IMR-90 (cell line): ENCODE data around the gene BTG4. TPM values are rescaled to one million over a fixed set of nuclear protein-coding genes. Genes with fewer than 3 reads are reported as not detected.

ENCODE experiments used
- ATAC-seq: fragments of 200-7000 bp; cut with Tn5 transposase; 2 replicates; pipeline ENCODE4 v1.9.1; 2020; ENCODE audit warnings: low read depth, mild to moderate bottlenecking, moderate library complexity
- BruUV-seq: library from RNA; stranded (reverse); fragments of 400-500 nt; replicated peaks from 2 replicates; lab custom pipeline; 2021; lab: Mats Ljungman, UMichigan
- CTCF ChIA-PET: fragments of 300-600 bp; formaldehyde crosslinking; extraction: SDS; loops from one replicate; lab custom pipeline; 2021; ENCODE audit warnings: antibody characterized with exemption; lab: Yijun Ruan, JAX
- POLR2A ChIA-PET: fragments of 300-600 bp; sonication (Branson Sonifier 250); formaldehyde crosslinking; loops from one replicate; lab custom pipeline; 2022; ENCODE audit warnings: antibody characterized with exemption; ENCODE audit not compliant: unreplicated experiment; lab: Charles Lee
- DNase-seq: peaks from one replicate; pipeline ENCODE4 v3.0.0; 2013
- H2AFZ ChIP-seq: replicated peaks from 2 replicates; pipeline ENCODE3; 2013; ENCODE audit warnings: low read length, mild to moderate bottlenecking; ENCODE audit not compliant: poor library complexity
- H2AK5ac ChIP-seq: 2 replicates; pipeline ENCODE4 v1.6.1; 2013; ENCODE audit warnings: low read depth, low read length, inconsistent platforms
- H2AK9ac ChIP-seq: replicated peaks from 2 replicates; pipeline ENCODE3; 2013; ENCODE audit warnings: mild to moderate bottlenecking, low read depth, low read length, moderate library complexity; ENCODE audit not compliant: poor library complexity
- H2BK120ac ChIP-seq: 2 replicates; pipeline ENCODE4 v1.6.1; 2013; ENCODE audit warnings: low read depth, low read length, inconsistent platforms
- H2BK15ac ChIP-seq: 3 replicates; pipeline ENCODE4 v1.6.1; 2013; ENCODE audit warnings: low read depth, low read length, inconsistent platforms
- H2BK20ac ChIP-seq: 2 replicates; pipeline ENCODE4 v1.6.1; 2013; ENCODE audit warnings: low read depth, mild to moderate bottlenecking, inconsistent platforms, low read length, moderate library complexity
- H2BK5ac ChIP-seq: 2 replicates; pipeline ENCODE4 v1.6.1; 2013; ENCODE audit warnings: mild to moderate bottlenecking, low read depth, low read length, inconsistent platforms; ENCODE audit not compliant: poor library complexity, severe bottlenecking
- H3K14ac ChIP-seq: replicated peaks from 2 replicates; pipeline ENCODE4 v1.6.1; 2013; ENCODE audit warnings: low read depth, low read length, inconsistent platforms
- H3K18ac ChIP-seq: 2 replicates; pipeline ENCODE4 v1.6.1; 2013; ENCODE audit warnings: low read depth, low read length, control low read depth
- H3K23ac ChIP-seq: 2 replicates; pipeline ENCODE4 v1.6.1; 2013; ENCODE audit warnings: low read depth, low read length, inconsistent platforms
- H3K27ac ChIP-seq: 2 replicates; pipeline ENCODE4 v1.5.1; 2013; ENCODE audit warnings: mild to moderate bottlenecking, control low read depth, low read length; ENCODE audit not compliant: insufficient read depth
- H3K27me3 ChIP-seq: 2 replicates; pipeline ENCODE4 v1.6.1; 2013; ENCODE audit warnings: low read length; ENCODE audit not compliant: control insufficient read depth, insufficient read depth
- H3K36me3 ChIP-seq: 2 replicates; pipeline ENCODE4 v1.6.1; 2013; ENCODE audit warnings: low read length, mixed read lengths; ENCODE audit not compliant: control insufficient read depth, insufficient read depth
- H3K4ac ChIP-seq: 2 replicates; pipeline ENCODE4 v1.6.1; 2013; ENCODE audit warnings: low read depth, low read length, inconsistent platforms
- H3K4me1 ChIP-seq: 2 replicates; pipeline ENCODE4 v1.6.1; 2013; ENCODE audit warnings: low read length, mixed read lengths; ENCODE audit not compliant: control insufficient read depth, insufficient read depth
- H3K4me2 ChIP-seq: 2 replicates; pipeline ENCODE4 v1.6.1; 2013; ENCODE audit warnings: low read depth, mild to moderate bottlenecking, control low read depth, low read length, moderate library complexity
- H3K4me3 ChIP-seq: 2 replicates; pipeline ENCODE4 v1.5.1; 2013; ENCODE audit warnings: low read depth, mild to moderate bottlenecking, control low read depth, low read length, moderate library complexity; ENCODE audit not compliant: insufficient read depth
- H3K56ac ChIP-seq: 2 replicates; pipeline ENCODE4 v1.6.1; 2013; ENCODE audit warnings: low read length, inconsistent platforms; ENCODE audit not compliant: insufficient read depth; ENCODE audit errors: extremely low read depth
- H3K79me1 ChIP-seq, 2 experiments: 2 replicates each; pipeline ENCODE4 v1.6.1; 2013; ENCODE audit warnings: low read length in 2 of 2, inconsistent platforms in 1 of 2, low read depth in 1 of 2
- H3K9ac ChIP-seq: 2 replicates; pipeline ENCODE4 v1.6.1; 2013; ENCODE audit warnings: low read depth, low read length, control low read depth
- H3K9me1 ChIP-seq: 2 replicates; pipeline ENCODE4 v1.6.1; 2013; ENCODE audit warnings: low read length, inconsistent platforms; ENCODE audit not compliant: insufficient read depth
- H3K9me3 ChIP-seq: 2 replicates; pipeline ENCODE4 v1.6.1; 2013; ENCODE audit warnings: low read length; ENCODE audit not compliant: control insufficient read depth, insufficient read depth
- H4K20me1 ChIP-seq: 2 replicates; pipeline ENCODE4 v1.6.1; 2013; ENCODE audit warnings: low read length, inconsistent platforms; ENCODE audit not compliant: insufficient read depth
- H4K5ac ChIP-seq: 2 replicates; pipeline ENCODE4 v1.6.1; 2013; ENCODE audit warnings: mild to moderate bottlenecking, low read depth, low read length, control low read depth
- H4K8ac ChIP-seq, 2 experiments: 2 replicates each; pipeline ENCODE4 v1.6.1; 2013; ENCODE audit warnings: low read depth in 2 of 2, low read length in 2 of 2, control low read depth in 1 of 2, inconsistent platforms in 1 of 2
- H4K91ac ChIP-seq: 2 replicates; pipeline ENCODE4 v1.6.1; 2013; ENCODE audit warnings: low read depth, low read length, inconsistent platforms; ENCODE audit not compliant: insufficient read depth
- CHD1 ChIP-seq: IDR thresholded peaks from 2 replicates; pipeline ENCODE4 v1.6.1; 2012; ENCODE audit warnings: low read depth, low read length, improper control_type of control experiment
- CTCF ChIP-seq: conservative IDR thresholded peaks from 2 replicates; pipeline ENCODE4 v1.5.1; 2012; ENCODE audit warnings: mild to moderate bottlenecking, low read depth, low read length, improper control_type of control experiment
- ELK1 ChIP-seq: fragments of 150-350 bp; IDR thresholded peaks from 2 replicates; pipeline ENCODE4 v1.6.1; 2016; ENCODE audit warnings: low read depth, mild to moderate bottlenecking, low read length, moderate library complexity, borderline replicate concordance
- MAFK ChIP-seq: IDR thresholded peaks from 2 replicates; pipeline ENCODE4 v1.6.1; 2012; ENCODE audit warnings: low read depth, low read length, improper control_type of control experiment
- MXI1 ChIP-seq: IDR thresholded peaks from 2 replicates; pipeline ENCODE4 v1.6.1; 2012; ENCODE audit warnings: low read depth, mild to moderate bottlenecking, low read length, moderate library complexity, borderline replicate concordance
- POLR2A ChIP-seq: IDR thresholded peaks from 2 replicates; pipeline ENCODE4 v1.6.1; 2012; ENCODE audit warnings: mild to moderate bottlenecking, low read depth, low read length
- RAD21 ChIP-seq: IDR thresholded peaks from 2 replicates; pipeline ENCODE4 v1.6.1; 2012; ENCODE audit warnings: low read length, improper control_type of control experiment
- RCOR1 ChIP-seq: IDR thresholded peaks from 2 replicates; pipeline ENCODE4 v1.6.1; 2012; ENCODE audit warnings: mild to moderate bottlenecking, low read length, improper control_type of control experiment; ENCODE audit not compliant: insufficient replicate concordance
- RFX5 ChIP-seq: IDR thresholded peaks from 2 replicates; pipeline ENCODE4 v1.8.0; 2012; ENCODE audit warnings: low read depth, mild to moderate bottlenecking, low read length, moderate library complexity
- SMC3 ChIP-seq: fragments of 150-350 bp; IDR thresholded peaks from 2 replicates; pipeline ENCODE4 v1.6.1; 2016; ENCODE audit warnings: low read depth, mild to moderate bottlenecking, antibody characterized with exemption, low read length, moderate library complexity
- USF2 ChIP-seq: fragments of 150-350 bp; IDR thresholded peaks from 2 replicates; pipeline ENCODE4 v1.6.1; 2017; ENCODE audit warnings: mild to moderate bottlenecking, antibody characterized with exemption, low read length, low read depth
- WGBS, 2 experiments: methylation state at CpG; one replicate each; pipeline versions ENCODE4 v1.1.5 to v1.1.7; 2013; ENCODE audit warnings: missing lambda C conversion rate in 2 of 2; ENCODE audit not compliant: insufficient read length in 1 of 2; ENCODE audit errors: extremely low coverage in 2 of 2; 5-methylcytosine and 5-hydroxymethylcytosine counted together
- dilution Hi-C: fragments of 300-500 bp; cut with HindIII; formaldehyde crosslinking; loops from one replicate; pipeline ENCODE4 v1.14.3; 2018; ENCODE audit warnings: low sequenced_read_pairs; ENCODE audit not compliant: unreplicated experiment
- in situ Hi-C: fragments of 300-500 bp; cut with MboI; formaldehyde crosslinking; loops from 3 replicates; pipeline ENCODE4 v1.14.3; 2019; ENCODE audit warnings: low sequenced_read_pairs, inconsistent platforms, mixed read lengths
- intact Hi-C: fragments of 100-400 bp; cut with micrococcal nuclease; formaldehyde crosslinking; loops from 2 replicates; pipeline ENCODE4 v1.10.0; 2022
- polyA plus RNA-seq, 3 experiments: library from polyadenylated mRNA; depleted of rRNA; stranded (reverse); fragments of >200 nt; gene quantifications; 2 replicates each; pipeline ENCODE4 v1.2.3, GENCODE V29; 2012; ENCODE audit warnings: low replicate concordance in 1 of 3
- total RNA-seq: library from RNA; depleted of rRNA; stranded (reverse); fragments of >200 nt; gene quantifications from 2 replicates; pipeline ENCODE4 v1.2.3, GENCODE V29; 2012

Gene BTG4
- total and polyA plus RNA-seq, 2 of the 4 experiments (the other 2 are of a cell fraction) = not detected

GRCh38 chr11:111450480-111451320 is 61.5 kb downstream of the BTG4 start:
- Histone ChIP-seq H3K9me3 (no peaks in the 10 kb centered on the region), H3K9me1 (0 out of 2 replicates have a peak, but pooled peaks cover 3% of the 10 kb centered on the region), H4K20me1 (no peaks in the 10 kb centered on the region), H4K5ac (no peak overlapping the region), H3K4ac (no peak overlapping the region), H3K36me3 (no peaks in the 10 kb centered on the region), H3K9ac (no peak overlapping the region), H2BK20ac (no peak overlapping the region), H3K79me1 (no peaks in the 10 kb centered on the region), H2BK15ac (no peak overlapping the region), H4K8ac (no peak overlapping the region), H2AK5ac (peak overlapping the region; percentile 5), H3K27ac (no peak overlapping the region), H4K91ac (no peak overlapping the region), H3K4me3 (no peak overlapping the region), H3K4me1 (peaks cover 5% of the 10 kb centered on the region), H3K56ac (no peak overlapping the region), H3K27me3 (no peaks in the 10 kb centered on the region; the same call in 1 of the 2 replicates), H2BK5ac (no peak overlapping the region), H3K4me2 (no peak overlapping the region), H3K14ac (no peak overlapping the region), H2BK120ac (no peak overlapping the region), H3K18ac (no peak overlapping the region), H2AK9ac (peak overlapping the region; percentile 1), H3K23ac (no peak overlapping the region), H2AFZ (no peak overlapping the region)
- dilution Hi-C loops = no loop called here
- no TSS peak for BruUV-seq
- POLR2A ChIA-PET = no interaction called here
- CTCF ChIA-PET = interaction anchor here (0.8 kb wide), 1 partner anchor 168 kb away, joined by 3 read pairs; no protein-coding TSS in a partner anchor
- TF ChIP-seq USF2 = no peak
- TF ChIP-seq CHD1 = no peak
- TF ChIP-seq RCOR1 = no peak
- no peak for TF ChIP-seq MXI1
- TF ChIP-seq SMC3 = no peak
- no peak for TF ChIP-seq RAD21
- no peak for TF ChIP-seq CTCF
- TF ChIP-seq ELK1 = no peak
- no peak for TF ChIP-seq RFX5
- no peak for TF ChIP-seq MAFK
- TF ChIP-seq POLR2A = no peak
- intact Hi-C loops = loop anchor here (5.0 to 10.0 kb wide), 2 partner anchors 144 to 327 kb away; no protein-coding TSS in a partner anchor
- ATAC-seq (no peak), DNase-seq (peak; percentile 48)
- WGBS, 2 experiments = 82% methylated on average over 7 of the region's 12 CpGs; no CpG with 5 or more reads in 1 of the 2 experiments
- in situ Hi-C loops = loop anchor here (5.0 to 10.0 kb wide), 2 partner anchors 324 to 392 kb away; no protein-coding TSS in a partner anchor
